Measurements from ENCODE around the gene MYO16.

Gene MYO16

DNA sequence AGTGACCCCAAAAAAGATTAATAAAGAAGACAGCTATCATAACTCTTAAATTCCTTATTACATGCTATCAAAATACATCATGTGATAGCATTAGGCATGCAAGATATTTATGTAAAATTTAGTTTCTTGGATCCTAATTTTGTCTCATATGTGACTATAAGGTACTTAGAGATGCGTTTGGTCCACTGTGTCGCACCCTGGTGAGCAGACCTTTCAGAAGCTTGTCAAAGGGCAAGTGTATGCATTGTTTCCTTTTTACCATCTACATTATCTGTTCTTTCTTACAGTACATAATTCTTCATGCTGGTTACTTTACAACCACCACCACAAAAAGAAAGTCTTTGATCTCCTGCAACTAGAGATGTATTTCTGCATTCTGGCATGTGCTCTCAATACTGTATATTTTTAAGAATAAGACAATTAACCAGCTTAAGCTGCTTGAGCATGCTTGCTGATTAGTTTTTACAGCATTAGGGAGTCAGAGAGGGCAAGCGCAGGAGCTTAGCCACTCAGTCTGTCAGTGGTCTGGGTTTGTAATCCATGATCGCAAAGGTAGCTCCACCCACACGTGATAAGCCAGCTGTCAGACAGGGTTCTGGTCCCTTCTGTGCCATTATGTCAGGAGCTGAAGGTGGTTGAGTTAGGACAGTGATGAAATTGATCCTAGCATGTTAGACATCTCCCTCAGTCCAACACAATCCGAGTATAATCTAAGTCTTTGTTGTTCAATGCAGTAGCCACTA is 500.9 kb downstream of the MYO16 start:
- H3K9me3 ChIP-seq (ENCODE audit: control insufficient read depth in 2 of 2, low read length in 2 of 2): no peaks in the 10 kb centered on the region
- H3K36me3 ChIP-seq (ENCODE audit: control insufficient read depth in 2 of 2, insufficient read depth in 2 of 2, low read length in 2 of 2): no peaks in the 10 kb centered on the region
- H3K4me3 ChIP-seq (ENCODE audit: low read length in 2 of 2): no peak overlapping the region
- H3K4me1 ChIP-seq (ENCODE audit: control insufficient read depth in 2 of 2, insufficient read depth in 2 of 2, low read length in 2 of 2): no peaks in the 10 kb centered on the region
- no peaks in the 10 kb centered on the region for H3K27me3 ChIP-seq (ENCODE audit: control insufficient read depth in 2 of 2, insufficient read depth in 2 of 2, low read length in 2 of 2)
- H3K9ac ChIP-seq (ENCODE audit: low read depth in 1 of 2, low read length in 2 of 2): no peak overlapping the region
- H3K27ac ChIP-seq (ENCODE audit: low read depth in 2 of 2, low read length in 2 of 2): no peak overlapping the region

DNA sequence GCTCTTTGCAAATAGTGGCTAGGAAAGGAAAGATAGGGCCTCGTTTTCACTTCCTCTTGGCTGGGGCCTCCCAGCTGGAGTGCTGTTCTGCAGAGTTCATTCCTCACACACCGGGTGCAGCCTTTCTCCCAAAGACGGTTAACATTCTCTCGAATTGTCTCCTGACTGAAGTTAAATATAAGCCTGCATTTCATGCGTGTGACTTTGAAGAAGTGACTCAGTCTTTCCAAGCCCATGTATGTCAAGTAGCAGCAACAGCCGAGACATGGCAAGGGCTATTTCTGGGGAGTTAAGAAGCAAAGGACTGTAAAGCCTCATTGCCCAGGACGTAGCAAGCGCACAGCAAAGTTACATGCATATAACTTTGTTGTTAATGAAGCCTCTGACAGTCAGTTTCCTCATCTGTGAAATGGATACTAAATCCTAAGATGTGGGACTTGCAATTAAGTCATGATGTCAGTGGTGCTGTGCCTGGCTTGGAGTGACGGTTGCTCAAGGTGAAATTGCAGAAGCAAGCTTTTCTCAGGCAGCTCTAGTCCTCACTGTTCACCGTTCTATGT is 502.4 kb downstream of the MYO16 start:
- H3K4me1 ChIP-seq (ENCODE audit: control insufficient read depth in 2 of 2, insufficient read depth in 2 of 2, low read length in 2 of 2): no peaks in the 10 kb centered on the region
- H3K36me3 ChIP-seq (ENCODE audit: control insufficient read depth in 2 of 2, insufficient read depth in 2 of 2, low read length in 2 of 2): no peaks in the 10 kb centered on the region
- no peaks in the 10 kb centered on the region for H3K27me3 ChIP-seq (ENCODE audit: control insufficient read depth in 2 of 2, insufficient read depth in 2 of 2, low read length in 2 of 2)
- no peak overlapping the region for H3K9ac ChIP-seq (ENCODE audit: low read depth in 1 of 2, low read length in 2 of 2)
- no peaks in the 10 kb centered on the region for H3K9me3 ChIP-seq (ENCODE audit: control insufficient read depth in 2 of 2, low read length in 2 of 2)
- no peak overlapping the region for H3K27ac ChIP-seq (ENCODE audit: low read depth in 2 of 2, low read length in 2 of 2)
- no peak overlapping the region for H3K4me3 ChIP-seq (ENCODE audit: low read length in 2 of 2)

DNA sequence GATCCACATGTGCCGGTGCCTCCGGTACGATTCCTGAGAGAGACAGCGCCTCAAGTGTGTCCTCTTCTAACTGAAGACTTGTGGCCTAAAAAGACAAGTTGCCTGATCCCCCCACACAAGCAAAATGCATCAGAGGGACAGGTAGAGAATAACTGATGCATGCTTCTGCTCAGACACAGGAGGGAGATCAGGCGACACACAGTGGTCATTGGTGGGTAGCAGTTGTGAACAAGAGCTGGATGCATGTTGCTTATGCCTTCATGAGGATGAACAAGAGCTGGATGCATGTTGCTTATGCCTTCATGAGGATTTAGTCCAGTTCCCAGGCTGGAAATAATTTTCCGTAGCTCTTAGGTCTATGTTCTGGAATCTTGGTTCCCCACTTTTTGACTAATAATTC is 505.6 kb downstream of the MYO16 start:
- Histone ChIP-seq H3K4me1 (ENCODE audit: control insufficient read depth in 2 of 2, insufficient read depth in 2 of 2, low read length in 2 of 2) (no peaks in the 10 kb centered on the region), H3K27ac (ENCODE audit: low read depth in 2 of 2, low read length in 2 of 2) (no peak overlapping the region), H3K27me3 (ENCODE audit: control insufficient read depth in 2 of 2, insufficient read depth in 2 of 2, low read length in 2 of 2) (no peaks in the 10 kb centered on the region), H3K9me3 (ENCODE audit: control insufficient read depth in 2 of 2, low read length in 2 of 2) (no peaks in the 10 kb centered on the region), H3K4me3 (ENCODE audit: low read length in 2 of 2) (no peak overlapping the region), H3K36me3 (ENCODE audit: control insufficient read depth in 2 of 2, insufficient read depth in 2 of 2, low read length in 2 of 2) (no peaks in the 10 kb centered on the region), H3K9ac (ENCODE audit: low read depth in 1 of 2, low read length in 2 of 2) (no peak overlapping the region)

DNA sequence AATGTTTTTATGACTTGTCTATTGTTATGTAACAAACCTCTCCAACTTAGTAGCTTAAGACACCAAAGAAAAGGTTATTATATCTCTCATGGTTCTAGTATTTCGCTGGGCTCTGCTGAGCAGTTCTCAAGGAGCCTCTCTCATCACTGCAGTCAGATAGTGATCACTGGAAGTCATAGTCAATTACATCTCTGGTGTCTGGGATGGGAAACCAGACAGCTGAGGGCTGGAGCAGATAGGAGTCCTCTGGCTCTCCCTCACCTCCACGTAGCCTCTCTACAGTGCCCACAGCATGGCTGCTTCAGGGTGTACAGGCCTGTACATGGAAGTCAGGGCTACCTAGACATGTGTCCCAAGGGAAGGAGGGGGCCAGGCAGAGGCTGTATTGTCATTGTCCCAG is 507.5 kb downstream of the MYO16 start:
- H3K27ac ChIP-seq (ENCODE audit: low read depth in 2 of 2, low read length in 2 of 2): no peak overlapping the region
- no peak overlapping the region for H3K4me3 ChIP-seq (ENCODE audit: low read length in 2 of 2)
- H3K9ac ChIP-seq (ENCODE audit: low read depth in 1 of 2, low read length in 2 of 2): no peak overlapping the region
- H3K9me3 ChIP-seq (ENCODE audit: control insufficient read depth in 2 of 2, low read length in 2 of 2): no peaks in the 10 kb centered on the region
- no peaks in the 10 kb centered on the region for H3K4me1 ChIP-seq (ENCODE audit: control insufficient read depth in 2 of 2, insufficient read depth in 2 of 2, low read length in 2 of 2)
- H3K27me3 ChIP-seq (ENCODE audit: control insufficient read depth in 2 of 2, insufficient read depth in 2 of 2, low read length in 2 of 2): peaks cover 0 to 3% of the 10 kb centered on the region in 2 donors
- H3K36me3 ChIP-seq (ENCODE audit: control insufficient read depth in 2 of 2, insufficient read depth in 2 of 2, low read length in 2 of 2): no peaks in the 10 kb centered on the region

DNA sequence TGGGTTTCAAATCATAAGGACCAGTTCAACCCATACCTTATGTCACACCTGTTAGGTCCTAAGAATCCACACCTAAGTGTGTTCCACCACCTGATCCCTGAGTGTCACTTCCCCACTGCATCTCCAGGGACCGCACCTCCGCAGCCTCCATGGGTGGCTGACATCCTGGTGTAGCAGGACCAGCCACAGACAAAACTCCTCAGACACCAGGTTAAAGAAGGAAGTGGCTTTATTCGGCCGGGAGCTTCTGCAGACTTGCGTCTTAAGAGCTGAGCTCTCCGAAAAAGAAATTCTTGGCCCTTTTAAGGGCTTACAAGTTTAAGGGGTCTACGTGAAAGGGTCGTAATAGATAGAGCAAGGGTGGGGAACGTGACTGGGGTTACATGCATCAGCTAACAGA is 509.9 kb downstream of the MYO16 start:
- no peak overlapping the region for H3K4me3 ChIP-seq (ENCODE audit: low read length in 2 of 2)

DNA sequence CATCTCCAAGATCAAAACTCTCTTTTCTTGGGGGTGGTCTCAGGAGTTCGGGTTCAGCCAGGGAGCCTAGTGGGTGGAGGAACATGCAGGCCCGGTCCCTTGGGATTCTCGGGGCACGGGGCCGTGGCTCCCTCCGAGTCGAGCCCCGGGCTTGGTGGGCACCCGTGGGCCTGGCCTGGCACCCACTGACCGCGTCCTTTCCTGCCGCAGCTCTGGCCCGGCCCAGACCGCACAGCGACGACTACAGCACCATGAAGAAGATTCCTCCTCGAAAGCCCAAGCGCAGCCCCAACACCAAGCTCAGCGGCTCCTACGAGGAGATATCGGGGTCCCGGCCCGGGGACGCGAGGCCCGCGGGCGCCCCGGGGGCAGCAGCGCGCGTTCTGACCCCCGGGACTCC is 510.6 kb downstream of the MYO16 start:
- Histone ChIP-seq H3K36me3 (ENCODE audit: control insufficient read depth in 2 of 2, insufficient read depth in 2 of 2, low read length in 2 of 2) (no peaks in the 10 kb centered on the region), H3K27me3 (ENCODE audit: control insufficient read depth in 2 of 2, insufficient read depth in 2 of 2, low read length in 2 of 2) (peaks cover 0 to 3% of the 10 kb centered on the region in 2 donors), H3K4me1 (ENCODE audit: control insufficient read depth in 2 of 2, insufficient read depth in 2 of 2, low read length in 2 of 2) (no peaks in the 10 kb centered on the region), H3K9me3 (ENCODE audit: control insufficient read depth in 2 of 2, low read length in 2 of 2) (no peaks in the 10 kb centered on the region), H3K4me3 (ENCODE audit: low read length in 2 of 2) (no peak overlapping the region), H3K27ac (ENCODE audit: low read depth in 2 of 2, low read length in 2 of 2) (no peak overlapping the region), H3K9ac (ENCODE audit: low read depth in 1 of 2, low read length in 2 of 2) (no peak overlapping the region)

More for the DNA sequence above, 509.9 kb downstream of the MYO16 start:
- Histone ChIP-seq H3K27ac (ENCODE audit: low read depth in 2 of 2, low read length in 2 of 2) (no peak overlapping the region), H3K27me3 (ENCODE audit: control insufficient read depth in 2 of 2, insufficient read depth in 2 of 2, low read length in 2 of 2) (peaks cover 0 to 3% of the 10 kb centered on the region in 2 donors), H3K9me3 (ENCODE audit: control insufficient read depth in 2 of 2, low read length in 2 of 2) (no peaks in the 10 kb centered on the region), H3K9ac (ENCODE audit: low read depth in 1 of 2, low read length in 2 of 2) (no peak overlapping the region), H3K36me3 (ENCODE audit: control insufficient read depth in 2 of 2, insufficient read depth in 2 of 2, low read length in 2 of 2) (no peaks in the 10 kb centered on the region), H3K4me1 (ENCODE audit: control insufficient read depth in 2 of 2, insufficient read depth in 2 of 2, low read length in 2 of 2) (no peaks in the 10 kb centered on the region)

DNA sequence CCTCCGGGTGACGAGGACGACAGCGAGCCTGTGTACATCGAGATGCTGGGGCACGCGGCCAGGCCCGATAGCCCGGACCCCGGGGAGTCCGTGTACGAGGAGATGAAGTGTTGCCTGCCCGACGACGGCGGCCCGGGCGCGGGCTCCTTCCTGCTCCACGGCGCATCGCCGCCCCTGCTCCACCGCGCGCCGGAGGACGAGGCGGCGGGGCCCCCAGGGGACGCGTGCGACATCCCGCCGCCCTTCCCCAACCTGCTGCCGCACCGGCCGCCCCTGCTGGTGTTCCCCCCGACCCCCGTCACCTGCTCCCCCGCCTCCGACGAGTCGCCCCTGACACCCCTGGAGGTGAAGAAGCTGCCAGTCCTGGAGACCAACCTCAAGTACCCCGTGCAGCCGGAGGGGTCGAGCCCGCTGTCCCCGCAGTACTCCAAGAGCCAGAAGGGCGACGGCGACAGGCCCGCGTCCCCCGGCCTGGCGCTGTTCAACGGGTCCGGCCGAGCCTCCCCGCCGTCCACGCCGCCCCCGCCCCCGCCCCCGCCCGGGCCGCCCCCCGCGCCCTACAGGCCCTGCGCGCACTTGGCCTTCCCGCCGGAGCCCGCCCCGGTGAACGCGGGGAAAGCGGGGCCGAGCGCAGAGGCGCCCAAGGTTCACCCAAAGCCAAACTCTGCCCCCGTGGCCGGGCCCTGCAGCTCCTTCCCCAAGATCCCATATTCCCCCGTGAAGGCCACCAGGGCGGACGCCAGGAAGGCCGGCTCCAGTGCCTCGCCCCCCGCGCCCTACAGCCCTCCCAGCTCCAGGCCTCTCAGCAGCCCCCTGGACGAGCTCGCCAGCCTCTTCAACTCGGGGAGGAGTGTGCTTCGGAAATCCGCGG is 511.3 kb downstream of the MYO16 start:
- no peaks in the 10 kb centered on the region for H3K9me3 ChIP-seq (ENCODE audit: control insufficient read depth in 2 of 2, low read length in 2 of 2)
- no peak overlapping the region for H3K4me3 ChIP-seq (ENCODE audit: low read length in 2 of 2)
- H3K4me1 ChIP-seq (ENCODE audit: control insufficient read depth in 2 of 2, insufficient read depth in 2 of 2, low read length in 2 of 2): no peaks in the 10 kb centered on the region
- no peak overlapping the region for H3K9ac ChIP-seq (ENCODE audit: low read depth in 1 of 2, low read length in 2 of 2)
- H3K27ac ChIP-seq (ENCODE audit: low read depth in 2 of 2, low read length in 2 of 2): no peak overlapping the region
- H3K36me3 ChIP-seq (ENCODE audit: control insufficient read depth in 2 of 2, insufficient read depth in 2 of 2, low read length in 2 of 2): no peaks in the 10 kb centered on the region
- H3K27me3 ChIP-seq (ENCODE audit: control insufficient read depth in 2 of 2, insufficient read depth in 2 of 2, low read length in 2 of 2): peaks cover 0 to 3% of the 10 kb centered on the region in 2 donors

DNA sequence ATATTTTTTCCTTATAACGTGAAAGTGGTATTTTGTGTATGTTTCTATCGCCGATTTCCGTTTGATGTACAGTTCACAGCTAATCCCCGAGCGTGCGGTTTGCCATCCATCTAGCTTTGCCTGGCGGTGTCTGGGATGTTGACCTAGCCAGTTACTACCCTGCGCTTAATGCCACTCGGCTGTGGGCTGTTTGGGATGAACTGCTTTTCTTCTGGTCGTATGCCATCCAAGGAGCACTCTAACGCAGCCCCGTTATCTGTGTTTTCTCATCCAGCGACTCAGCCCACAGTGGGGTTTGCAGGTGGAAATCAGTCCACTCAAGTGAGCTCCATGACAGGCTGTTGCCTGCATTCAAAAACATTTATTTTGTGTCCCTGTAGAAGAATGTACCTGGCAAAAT is 512.3 kb downstream of the MYO16 start:
- no peak overlapping the region for H3K4me3 ChIP-seq (ENCODE audit: low read length in 2 of 2)
- H3K4me1 ChIP-seq (ENCODE audit: control insufficient read depth in 2 of 2, insufficient read depth in 2 of 2, low read length in 2 of 2): no peaks in the 10 kb centered on the region
- H3K9me3 ChIP-seq (ENCODE audit: control insufficient read depth in 2 of 2, low read length in 2 of 2): no peaks in the 10 kb centered on the region
- no peak overlapping the region for H3K27ac ChIP-seq (ENCODE audit: low read depth in 2 of 2, low read length in 2 of 2)
- peaks cover 0 to 3% of the 10 kb centered on the region in 2 donors for H3K27me3 ChIP-seq (ENCODE audit: control insufficient read depth in 2 of 2, insufficient read depth in 2 of 2, low read length in 2 of 2)
- no peaks in the 10 kb centered on the region for H3K36me3 ChIP-seq (ENCODE audit: control insufficient read depth in 2 of 2, insufficient read depth in 2 of 2, low read length in 2 of 2)
- no peak overlapping the region for H3K9ac ChIP-seq (ENCODE audit: low read depth in 1 of 2, low read length in 2 of 2)

DNA sequence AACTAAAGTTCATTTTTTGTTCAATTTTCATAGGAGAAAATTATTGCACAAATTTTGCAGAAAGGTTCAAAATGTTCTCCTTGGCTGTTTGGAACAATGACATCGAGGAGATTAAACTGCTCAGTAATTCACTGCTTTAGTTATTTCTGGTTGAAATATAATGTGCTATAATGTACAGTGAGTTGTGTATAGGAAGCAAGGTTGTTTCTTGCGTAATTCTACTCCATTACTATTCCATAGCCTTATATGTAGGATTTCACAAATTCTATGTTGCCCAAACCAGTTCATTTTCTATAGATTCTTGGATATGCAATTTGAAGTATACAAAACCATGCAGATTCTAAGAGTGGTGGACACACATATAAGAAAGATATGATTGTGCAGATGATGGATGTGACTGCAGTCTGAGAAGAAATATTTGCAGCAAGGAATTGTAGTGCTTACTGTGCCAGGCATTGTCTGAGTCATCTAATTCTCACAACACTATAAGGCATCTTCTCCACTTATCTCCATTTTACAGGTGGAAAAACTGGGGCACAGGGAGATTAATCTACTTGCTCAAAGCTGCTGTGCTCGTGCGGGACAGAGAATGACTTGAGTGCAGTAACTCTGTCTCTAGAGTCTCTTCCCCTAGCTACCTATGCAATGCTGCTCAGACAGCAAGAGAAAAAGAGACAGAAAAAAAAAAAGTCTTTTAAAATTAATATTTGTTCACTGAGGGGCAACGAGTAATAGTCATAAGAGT is 515.5 kb downstream of the MYO16 start:
- Histone ChIP-seq H3K4me3 (ENCODE audit: low read length in 2 of 2) (no peak overlapping the region), H3K27ac (ENCODE audit: low read depth in 2 of 2, low read length in 2 of 2) (no peak overlapping the region), H3K9ac (ENCODE audit: low read depth in 1 of 2, low read length in 2 of 2) (no peak overlapping the region), H3K9me3 (ENCODE audit: control insufficient read depth in 2 of 2, low read length in 2 of 2) (no peaks in the 10 kb centered on the region), H3K36me3 (ENCODE audit: control insufficient read depth in 2 of 2, insufficient read depth in 2 of 2, low read length in 2 of 2) (no peaks in the 10 kb centered on the region), H3K4me1 (ENCODE audit: control insufficient read depth in 2 of 2, insufficient read depth in 2 of 2, low read length in 2 of 2) (no peaks in the 10 kb centered on the region), H3K27me3 (ENCODE audit: control insufficient read depth in 2 of 2, insufficient read depth in 2 of 2, low read length in 2 of 2) (peaks cover 0 to 3% of the 10 kb centered on the region in 2 donors)

All from mucosa of rectum (tissue), 2 donors.